Gastrocnemius medialis (tissue), 4 donors: ENCODE results near the gene GFAP.

Experiments used
- CTCF ChIP-seq, 5 experiments: fragments of 450-650 bp in 3 of 5; fragments of 200-600 bp in 2 of 5; sonication (generic) in 2 of 5; IDR thresholded peaks in 4 of 5; conservative IDR thresholded peaks in 1 of 5; 1 replicate in 4 of 5; 2 replicates in 1 of 5; pipeline ENCODE4 v1.5.1; 2016 to 2019; ENCODE audit warnings: antibody characterized with exemption in 5 of 5, mild to moderate bottlenecking in 3 of 5, moderate library complexity in 3 of 5
- POLR2A ChIP-seq, 2 donors: fragments of 450-650 bp; IDR thresholded peaks; one replicate each; pipeline ENCODE4 v1.6.1; 2017; ENCODE audit warnings: antibody characterized with exemption in 2 of 2, mild to moderate bottlenecking in 2 of 2, moderate library complexity in 2 of 2

DNA sequence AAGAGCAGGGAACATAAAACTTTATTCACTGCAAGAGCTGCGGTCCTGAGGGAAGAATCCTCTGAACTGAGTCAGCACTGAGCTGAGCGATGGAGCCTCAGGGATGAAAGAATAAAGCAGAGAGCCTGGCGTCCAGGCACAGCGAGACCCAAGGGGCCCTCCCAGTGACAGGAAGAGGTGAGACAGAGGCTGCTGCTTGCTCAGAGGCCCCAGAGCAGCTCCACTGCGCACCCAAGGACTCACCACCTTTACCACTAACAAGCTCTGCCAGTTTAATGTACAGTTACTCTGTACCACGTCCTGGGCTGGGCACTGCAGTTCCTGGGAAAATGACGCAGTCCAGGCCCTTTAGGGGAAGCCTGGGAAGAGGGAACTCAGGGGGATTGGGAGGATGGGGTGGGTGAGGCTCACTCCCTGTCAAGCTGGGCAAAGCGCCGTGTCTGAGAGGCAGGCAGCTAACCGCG, 5.6 kb downstream of the GFAP start:
- TF ChIP-seq CTCF (IDR thresholded peaks at IDR 0.05 in 4 of 5, conservative IDR thresholded peaks at IDR 0.05 in 1 of 5): no peak
- no peak for TF ChIP-seq POLR2A (IDR thresholded peaks at IDR 0.05)
